Uterus (tissue), 4 donors: ENCODE measurements around the gene LACC1. TPM values are rescaled to one million over a fixed set of nuclear protein-coding genes. Genes with fewer than 3 reads are reported as not detected.

Experiments used
- DNase-seq, 2 donors: peaks; one replicate each; pipeline ENCODE4 v3.0.0-alpha.2; 2019 to 2020
- H3K27ac ChIP-seq, 2 donors: fragments of 200-600 bp; sonication (generic); 1 replicate in 1 of 2; 2 replicates in 1 of 2; pipeline ENCODE4 v1.5.1; 2016 to 2018
- H3K27me3 ChIP-seq, 2 donors: fragments of 200-600 bp; sonication (generic); one replicate each; pipeline ENCODE4 v1.5.1; 2018 to 2019; ENCODE audit warnings: control low read depth in 1 of 2
- H3K36me3 ChIP-seq, 2 donors: fragments of 200-600 bp; sonication (generic); one replicate each; pipeline ENCODE4 v1.5.1; 2019; ENCODE audit warnings: control low read depth in 1 of 2
- H3K4me1 ChIP-seq, 2 donors: fragments of 200-600 bp; sonication (generic); one replicate each; pipeline ENCODE4 v1.5.1; 2018 to 2019; ENCODE audit warnings: control low read depth in 1 of 2
- H3K4me3 ChIP-seq, 2 donors: fragments of 200-600 bp; sonication (generic); 1 replicate in 1 of 2; 2 replicates in 1 of 2; pipeline ENCODE4 v1.5.1; 2018 to 2019; ENCODE audit warnings: mild to moderate bottlenecking in 1 of 2
- H3K9me3 ChIP-seq, 2 donors: fragments of 200-600 bp; sonication (generic); one replicate each; pipeline ENCODE4 v1.5.1; 2019; ENCODE audit warnings: control low read depth in 1 of 2
- CTCF ChIP-seq, 4 experiments: fragments of 200-600 bp in 2 of 4; fragments of 450-650 bp in 2 of 4; sonication (generic) in 2 of 4; IDR thresholded peaks; one replicate each; pipeline ENCODE4 v1.5.1; 2016 to 2019; ENCODE audit warnings: antibody characterized with exemption in 4 of 4, mild to moderate bottlenecking in 2 of 4, moderate library complexity in 1 of 4
- POLR2A ChIP-seq, 2 donors: fragments of 450-650 bp; IDR thresholded peaks; one replicate each; pipeline ENCODE4 v1.6.1; 2016; ENCODE audit warnings: antibody characterized with exemption in 2 of 2, mild to moderate bottlenecking in 1 of 2, moderate library complexity in 1 of 2
- intact Hi-C: fragments of 100-400 bp; cut with DNase I; formaldehyde crosslinking; loops from one replicate; pipeline ENCODE4 v1.15.1; 2023; ENCODE audit warnings: low total_unique reads
- total RNA-seq, 4 donors: library from RNA; depleted of rRNA in 3 of 4; stranded (reverse); fragments of >200 nt in 3 of 4; gene quantifications; one replicate each; pipeline versions ENCODE4 v1.1.0 to v1.2.4, GENCODE V29; 2014 to 2023
- donor health status: DM: yes; HTN: yes; CAD: no.

The LACC1 gene
- total RNA-seq, 4 donors from 2014 or later = 1.0 to 7.7 (median 5.4) TPM

GRCh38 chr13:43937839-43938238, 58.1 kb downstream of the LACC1 start:
- no peaks in the 10 kb centered on the region for H3K4me1 ChIP-seq
- TF ChIP-seq POLR2A (IDR thresholded peaks at IDR 0.05) (no peak), CTCF (IDR thresholded peaks at IDR 0.05) (no peak)
- intact Hi-C loops = no loop called here
- no peaks in the 10 kb centered on the region for H3K36me3 ChIP-seq
- peak overlapping the region; percentile 38 to 60 for H3K27ac ChIP-seq
- no peaks in the 10 kb centered on the region for H3K27me3 ChIP-seq
- H3K9me3 ChIP-seq = no peaks in the 10 kb centered on the region
- no peak overlapping the region for H3K4me3 ChIP-seq
- DNase-seq = no peak

GRCh38 chr13:43938449-43938848, 58.7 kb downstream of the LACC1 start:
- no peak for DNase-seq
- H3K9me3 ChIP-seq = no peaks in the 10 kb centered on the region
- no peaks in the 10 kb centered on the region for H3K36me3 ChIP-seq
- intact Hi-C loops = no loop called here
- TF ChIP-seq CTCF (IDR thresholded peaks at IDR 0.05) (no peak), POLR2A (IDR thresholded peaks at IDR 0.05) (no peak)
- H3K27ac ChIP-seq = peak overlapping the region; percentile 38 to 60
- H3K27me3 ChIP-seq = no peaks in the 10 kb centered on the region
- no peaks in the 10 kb centered on the region for H3K4me1 ChIP-seq
- H3K4me3 ChIP-seq = no peak overlapping the region

DNA sequence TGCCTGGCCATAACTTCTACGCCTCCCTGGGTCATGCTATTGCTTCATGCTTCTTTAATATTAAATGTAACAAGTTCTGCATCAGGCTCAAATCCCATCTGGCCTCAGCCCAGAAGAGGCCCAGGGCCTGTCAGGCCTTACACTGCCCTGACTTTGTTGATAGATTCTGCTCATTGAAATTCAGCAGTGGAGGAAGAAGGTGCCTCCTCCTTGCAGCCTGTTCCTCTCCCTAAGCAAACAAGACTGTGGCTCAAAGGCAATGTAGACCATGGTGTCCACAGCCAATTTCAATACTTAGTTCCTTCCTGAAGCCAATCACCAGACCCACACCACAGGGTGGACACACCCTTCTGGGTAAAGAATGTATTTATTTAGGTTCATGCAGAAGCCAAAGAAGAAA, 59.4 kb downstream of the LACC1 start:
- no peak for DNase-seq
- Histone ChIP-seq H3K36me3 (no peaks in the 10 kb centered on the region), H3K9me3 (no peaks in the 10 kb centered on the region), H3K4me1 (no peaks in the 10 kb centered on the region), H3K4me3 (no peak overlapping the region), H3K27me3 (no peaks in the 10 kb centered on the region), H3K27ac (peak overlapping the region; percentile 38 to 60)
- intact Hi-C loops = no loop called here
- TF ChIP-seq CTCF (IDR thresholded peaks at IDR 0.05) (no peak), POLR2A (IDR thresholded peaks at IDR 0.05) (no peak)

DNA sequence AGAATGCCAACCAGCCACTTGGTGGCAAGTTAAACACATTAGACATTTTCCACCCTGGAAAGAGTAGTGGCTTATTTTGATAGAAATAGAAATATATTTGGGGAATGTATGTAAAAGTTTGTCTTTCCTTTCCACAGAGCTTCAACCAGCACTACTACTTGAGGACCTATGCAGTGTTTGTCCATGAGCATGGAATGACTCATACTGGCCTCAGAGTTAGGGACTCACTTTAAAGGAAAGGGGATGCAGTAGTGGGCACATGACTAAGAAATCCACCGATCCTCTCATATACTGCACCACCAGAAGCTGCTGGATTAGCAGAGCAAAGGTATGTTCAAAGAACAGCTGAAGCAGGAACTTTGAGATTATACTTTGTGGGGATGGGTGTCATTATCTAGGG, 62.6 kb downstream of the LACC1 start:
- Histone ChIP-seq H3K27me3 (no peaks in the 10 kb centered on the region), H3K27ac (no peak overlapping the region), H3K36me3 (no peaks in the 10 kb centered on the region), H3K4me1 (no peaks in the 10 kb centered on the region), H3K9me3 (no peaks in the 10 kb centered on the region), H3K4me3 (no peak overlapping the region)
- no peak for DNase-seq
- TF ChIP-seq POLR2A (IDR thresholded peaks at IDR 0.05) = no peak
- TF ChIP-seq CTCF (IDR thresholded peaks at IDR 0.05) = no peak
- intact Hi-C loops = no loop called here

Other genes starting within 250 kb of the LACC1 start
- 10 to 100 TPM in 1 of 4 donors, 1 to 10 TPM in 3; 3.6 to 18.7 (median 5.7) TPM for gene ENOX1, start 92.9 kb upstream of the LACC1 start, total RNA-seq
- gene CCDC122, start 164 bp upstream of the LACC1 start, total RNA-seq = 10 to 100 TPM in 1 of 4 donors, 1 to 10 TPM in 3; 3.5 to 18.0 (median 5.8) TPM